Activated naive CD8-positive, alpha-beta T cell treated with anti-CD3 and anti-CD28 coated beads for 36 hours (primary cell): Measurements from ENCODE around the gene MYCBPAP. TPM values are rescaled to one million over a fixed set of nuclear protein-coding genes. Genes with fewer than 3 reads are reported as not detected.

Experiments
- DNase-seq: peaks from one replicate; pipeline ENCODE4 v3.0.0; 2021
- H3K27ac Mint-ChIP-seq: one replicate; pipeline ENCODE4 v1.8.0; 2022; ENCODE audit warnings: mild to moderate bottlenecking, moderate library complexity, mixed read lengths
- H3K27me3 Mint-ChIP-seq: one replicate; pipeline ENCODE4 v1.8.0; 2022; ENCODE audit warnings: mild to moderate bottlenecking, mixed read lengths
- H3K36me3 Mint-ChIP-seq: one replicate; pipeline ENCODE4 v1.8.0; 2021; ENCODE audit warnings: mild to moderate bottlenecking, mixed read lengths
- H3K4me1 Mint-ChIP-seq: one replicate; pipeline ENCODE4 v1.8.0; 2021; ENCODE audit warnings: mixed read lengths
- H3K4me3 Mint-ChIP-seq: one replicate; pipeline ENCODE4 v1.8.0; 2022; ENCODE audit warnings: mild to moderate bottlenecking, moderate library complexity, mixed read lengths
- H3K9me3 Mint-ChIP-seq: one replicate; pipeline ENCODE4 v1.8.0; 2022; ENCODE audit warnings: mixed read lengths
- total RNA-seq, 2 experiments: library from RNA; stranded (reverse); gene quantifications; one replicate each; pipeline ENCODE4 v1.2.3, GENCODE V29; 2021

The MYCBPAP gene
- total RNA-seq, 2 experiments from 2014 or later: 0.56 to 1.1 TPM

GRCh38 chr17:50565402-50566350 is 57.4 kb downstream of the MYCBPAP start:
- no peak for DNase-seq
- no peak overlapping the region for H3K4me3 Mint-ChIP-seq
- H3K27me3 Mint-ChIP-seq: peaks cover 62% of the 10 kb centered on the region
- peaks cover 13% of the 10 kb centered on the region for H3K4me1 Mint-ChIP-seq
- H3K36me3 Mint-ChIP-seq: no peaks in the 10 kb centered on the region
- H3K27ac Mint-ChIP-seq: no peak overlapping the region
- no peaks in the 10 kb centered on the region for H3K9me3 Mint-ChIP-seq

- Mint-ChIP-seq H3K4me1 (peaks cover 13% of the 10 kb centered on the region), H3K4me3 (no peak overlapping the region), H3K27me3 (peaks cover 60% of the 10 kb centered on the region), H3K27ac (no peak overlapping the region), H3K36me3 (no peaks in the 10 kb centered on the region), H3K9me3 (no peaks in the 10 kb centered on the region)
- no peak for DNase-seq
Measured at GRCh38 chr17:50566886-50567285, 58.6 kb downstream of the MYCBPAP start.

GRCh38 chr17:50568659-50569058 is 60.4 kb downstream of the MYCBPAP start:
- no peaks in the 10 kb centered on the region for H3K9me3 Mint-ChIP-seq
- no peak overlapping the region for H3K27ac Mint-ChIP-seq

GRCh38 chr17:50569592-50569991 is 61.4 kb downstream of the MYCBPAP start:
- no peak for DNase-seq
- H3K27ac Mint-ChIP-seq: no peak overlapping the region
- H3K4me3 Mint-ChIP-seq: no peak overlapping the region
- peaks cover 9% of the 10 kb centered on the region for H3K4me1 Mint-ChIP-seq
- H3K27me3 Mint-ChIP-seq: peaks cover 33% of the 10 kb centered on the region
- H3K9me3 Mint-ChIP-seq: no peaks in the 10 kb centered on the region
- H3K36me3 Mint-ChIP-seq: no peaks in the 10 kb centered on the region

More at GRCh38 chr17:50568659-50569058, 60.4 kb downstream of the MYCBPAP start:
- H3K36me3 Mint-ChIP-seq: no peaks in the 10 kb centered on the region
- DNase-seq: no peak
- peaks cover 43% of the 10 kb centered on the region for H3K27me3 Mint-ChIP-seq
- peaks cover 9% of the 10 kb centered on the region for H3K4me1 Mint-ChIP-seq
- H3K4me3 Mint-ChIP-seq: no peak overlapping the region

GRCh38 chr17:50570032-50570431 is 61.8 kb downstream of the MYCBPAP start:
- no peak for DNase-seq
- Mint-ChIP-seq H3K9me3 (no peaks in the 10 kb centered on the region), H3K27me3 (peaks cover 29% of the 10 kb centered on the region), H3K27ac (no peak overlapping the region), H3K36me3 (no peaks in the 10 kb centered on the region), H3K4me1 (peaks cover 6% of the 10 kb centered on the region), H3K4me3 (no peak overlapping the region)

DNA sequence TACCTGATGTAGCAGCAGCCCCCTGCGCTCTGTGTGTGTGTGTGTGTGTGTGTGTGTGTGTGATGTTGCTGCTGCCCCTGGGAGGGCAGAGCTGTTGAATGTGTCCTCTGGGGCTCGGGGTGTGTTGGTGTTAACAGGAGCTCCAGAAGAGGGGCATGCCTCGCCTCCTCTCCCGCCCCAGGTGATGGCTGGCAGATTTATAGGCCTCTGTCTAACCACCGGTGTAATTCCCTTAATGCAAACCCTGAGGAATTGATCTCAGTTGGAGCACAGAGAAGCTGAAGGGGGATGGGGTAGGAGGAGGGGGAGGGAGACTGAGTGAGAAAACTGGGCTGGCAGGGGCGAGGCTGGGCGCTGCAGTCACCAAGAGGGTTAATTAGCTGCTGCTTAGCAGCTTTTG is 62.3 kb downstream of the MYCBPAP start:
- no peaks in the 10 kb centered on the region for H3K36me3 Mint-ChIP-seq

GRCh38 chr17:50571681-50572080 is 63.4 kb downstream of the MYCBPAP start:
- Mint-ChIP-seq H3K4me1 (no peaks in the 10 kb centered on the region), H3K9me3 (no peaks in the 10 kb centered on the region), H3K27ac (no peak overlapping the region), H3K27me3 (peaks cover 12% of the 10 kb centered on the region), H3K36me3 (no peaks in the 10 kb centered on the region), H3K4me3 (no peak overlapping the region)
- no peak for DNase-seq

More for the DNA sequence above, 62.3 kb downstream of the MYCBPAP start:
- Mint-ChIP-seq H3K9me3 (no peaks in the 10 kb centered on the region), H3K27me3 (peaks cover 24% of the 10 kb centered on the region), H3K4me3 (no peak overlapping the region), H3K4me1 (peaks cover 3% of the 10 kb centered on the region), H3K27ac (no peak overlapping the region)
- DNase-seq: no peak

DNA sequence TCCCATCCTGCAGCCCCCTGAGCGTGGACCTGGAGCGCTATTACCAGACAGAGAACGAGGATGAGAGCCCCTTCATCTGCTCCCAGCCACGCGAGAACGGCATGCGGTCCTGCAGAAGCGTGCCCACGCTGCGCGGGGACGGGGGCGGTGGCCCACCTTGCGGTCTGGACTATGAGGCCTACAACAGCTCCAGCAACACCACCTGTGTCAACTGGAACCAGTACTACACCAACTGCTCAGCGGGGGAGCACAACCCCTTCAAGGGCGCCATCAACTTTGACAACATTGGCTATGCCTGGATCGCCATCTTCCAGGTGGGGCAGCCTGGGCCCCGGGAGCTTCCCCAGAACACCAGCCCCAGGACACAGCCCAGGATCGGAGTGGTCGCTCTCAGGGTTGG is 64.3 kb downstream of the MYCBPAP start:
- no peak for DNase-seq

DNA sequence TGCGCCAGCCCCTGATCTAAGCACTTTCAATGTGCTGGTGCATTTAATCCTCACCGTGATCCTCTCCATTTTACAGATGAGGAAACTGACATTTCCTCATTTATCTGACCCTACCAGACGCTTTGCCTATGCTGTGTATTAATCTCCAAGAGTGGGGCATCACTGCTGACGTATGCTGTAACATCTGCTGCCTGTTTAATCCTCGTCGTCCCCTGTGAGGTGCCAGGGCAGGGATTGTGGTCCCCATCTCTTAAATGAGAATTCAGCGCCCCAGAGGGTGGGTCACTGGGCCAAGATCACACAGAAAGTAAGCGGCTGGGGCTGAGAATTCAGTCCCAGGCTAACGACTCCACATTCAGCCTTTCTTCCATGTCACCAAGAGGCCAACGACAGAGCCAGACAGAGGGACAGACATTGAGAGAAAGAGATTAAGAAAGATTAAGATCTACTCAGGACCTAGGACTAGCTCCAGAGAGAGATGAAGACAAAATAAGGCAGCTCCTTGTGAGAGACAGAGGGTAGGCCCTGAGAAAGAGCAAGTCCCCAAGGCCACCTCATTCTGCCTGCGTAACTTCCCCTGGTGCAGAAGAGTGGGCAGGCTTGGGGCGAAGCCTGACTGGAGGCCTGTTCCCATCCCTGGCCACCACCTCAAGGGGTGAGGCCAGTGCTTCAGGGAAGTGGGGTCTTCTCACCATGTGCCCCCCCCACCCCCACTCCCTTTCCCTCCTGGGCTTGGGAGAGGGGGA is 65.8 kb downstream of the MYCBPAP start:
- Mint-ChIP-seq H3K27ac (no peak overlapping the region), H3K36me3 (no peaks in the 10 kb centered on the region), H3K4me1 (no peaks in the 10 kb centered on the region), H3K4me3 (no peak overlapping the region), H3K27me3 (peaks cover 7% of the 10 kb centered on the region), H3K9me3 (no peaks in the 10 kb centered on the region)
- no peak for DNase-seq

More for the DNA sequence above, 64.3 kb downstream of the MYCBPAP start:
- Mint-ChIP-seq H3K9me3 (no peaks in the 10 kb centered on the region), H3K4me1 (no peaks in the 10 kb centered on the region), H3K4me3 (no peak overlapping the region), H3K27me3 (peaks cover 5% of the 10 kb centered on the region), H3K36me3 (no peaks in the 10 kb centered on the region), H3K27ac (no peak overlapping the region)

- H3K9me3 Mint-ChIP-seq: no peaks in the 10 kb centered on the region
- peaks cover 7% of the 10 kb centered on the region for H3K27me3 Mint-ChIP-seq
- H3K4me3 Mint-ChIP-seq: no peak overlapping the region
- H3K27ac Mint-ChIP-seq: no peak overlapping the region
- no peaks in the 10 kb centered on the region for H3K4me1 Mint-ChIP-seq
- no peak for DNase-seq
- no peaks in the 10 kb centered on the region for H3K36me3 Mint-ChIP-seq
Measured at GRCh38 chr17:50575581-50576210, 67.5 kb downstream of the MYCBPAP start.

GRCh38 chr17:50576864-50577263 is 68.6 kb downstream of the MYCBPAP start:
- H3K36me3 Mint-ChIP-seq: no peaks in the 10 kb centered on the region

GRCh38 chr17:50577451-50577954 is 69.3 kb downstream of the MYCBPAP start:
- no peak for DNase-seq
- H3K4me1 Mint-ChIP-seq: no peaks in the 10 kb centered on the region
- H3K27ac Mint-ChIP-seq: no peak overlapping the region
- no peak overlapping the region for H3K4me3 Mint-ChIP-seq
- no peaks in the 10 kb centered on the region for H3K9me3 Mint-ChIP-seq
- H3K27me3 Mint-ChIP-seq: peaks cover 8% of the 10 kb centered on the region
- no peaks in the 10 kb centered on the region for H3K36me3 Mint-ChIP-seq

More at GRCh38 chr17:50576864-50577263, 68.6 kb downstream of the MYCBPAP start:
- DNase-seq: no peak
- peaks cover 8% of the 10 kb centered on the region for H3K27me3 Mint-ChIP-seq
- no peak overlapping the region for H3K27ac Mint-ChIP-seq
- H3K9me3 Mint-ChIP-seq: no peaks in the 10 kb centered on the region
- H3K4me3 Mint-ChIP-seq: no peak overlapping the region
- H3K4me1 Mint-ChIP-seq: no peaks in the 10 kb centered on the region

- DNase-seq: no peak
- Mint-ChIP-seq H3K27ac (no peak overlapping the region), H3K9me3 (no peaks in the 10 kb centered on the region), H3K4me3 (no peak overlapping the region), H3K4me1 (no peaks in the 10 kb centered on the region), H3K27me3 (peaks cover 8% of the 10 kb centered on the region), H3K36me3 (no peaks in the 10 kb centered on the region)
Measured at GRCh38 chr17:50578173-50578572, 69.9 kb downstream of the MYCBPAP start.

DNA sequence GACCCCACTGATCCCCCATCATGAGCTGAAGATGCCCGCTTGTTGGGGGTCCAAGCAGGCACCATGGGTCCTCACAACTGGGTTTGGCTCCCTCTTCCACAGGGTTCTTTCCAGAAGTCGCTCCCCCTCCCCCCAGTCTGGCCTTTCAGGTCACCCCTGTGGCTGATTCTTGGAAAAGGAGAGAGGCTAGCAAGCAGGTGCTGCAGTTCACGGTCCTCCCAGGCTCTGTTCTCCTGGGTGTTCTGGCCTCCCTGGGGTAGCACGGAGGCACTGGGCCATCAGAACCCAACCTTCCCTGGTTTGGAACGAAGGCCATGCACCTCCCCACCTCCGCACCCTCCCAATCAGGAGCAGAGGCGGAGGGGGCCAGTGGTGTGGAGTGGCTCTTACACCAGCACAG is 71.2 kb downstream of the MYCBPAP start:
- Mint-ChIP-seq H3K27me3 (peaks cover 13% of the 10 kb centered on the region), H3K27ac (no peak overlapping the region), H3K4me1 (no peaks in the 10 kb centered on the region), H3K36me3 (no peaks in the 10 kb centered on the region), H3K9me3 (no peaks in the 10 kb centered on the region), H3K4me3 (no peak overlapping the region)
- DNase-seq: no peak

DNA sequence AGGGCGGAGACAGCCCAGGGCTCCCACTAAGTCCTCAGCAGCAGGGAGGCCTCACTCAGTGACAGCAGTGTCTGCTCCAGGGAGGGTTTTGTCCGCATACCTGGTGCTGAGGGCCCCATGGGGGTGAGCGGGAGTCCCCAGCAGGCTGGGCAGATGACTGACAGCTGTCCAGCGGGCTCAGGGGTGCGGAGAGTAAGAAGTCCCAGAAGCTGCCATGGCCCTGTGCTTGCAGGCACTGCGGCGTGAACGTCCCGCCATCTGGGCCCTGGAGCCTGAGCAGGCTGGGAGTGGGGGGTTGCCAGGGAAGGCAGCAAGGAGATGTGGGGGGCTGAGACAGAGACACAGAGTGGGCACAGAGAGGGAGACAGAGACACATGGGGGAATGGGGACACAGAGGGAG is 72.4 kb downstream of the MYCBPAP start:
- Mint-ChIP-seq H3K4me1 (no peaks in the 10 kb centered on the region), H3K36me3 (no peaks in the 10 kb centered on the region), H3K4me3 (no peak overlapping the region), H3K27me3 (peaks cover 13% of the 10 kb centered on the region), H3K9me3 (no peaks in the 10 kb centered on the region), H3K27ac (no peak overlapping the region)
- DNase-seq: no peak
